SK-N-SH (cell line): ENCODE results near the gene SUGP2. TPM values are rescaled to one million over a fixed set of nuclear protein-coding genes. Genes with fewer than 3 reads are reported as not detected.

Experiments used
- CTCF ChIA-PET: fragments of 300-600, 350-600 bp; formaldehyde crosslinking; extraction: SDS; loops from one replicate; lab custom pipeline; 2021; lab: Yijun Ruan, JAX
- POLR2A ChIA-PET: fragments of 350-600 bp; sonication (Branson Sonifier 250); formaldehyde crosslinking; extraction: SDS; loops from one replicate; lab custom pipeline; 2020; ENCODE audit warnings: antibody characterized with exemption, inconsistent platforms; lab: Yijun Ruan, JAX
- DNase-seq: peaks from one replicate; pipeline ENCODE4 v3.0.0; 2012
- H2AFZ ChIP-seq: fragments of 200-600 bp; sonication (generic); 2 replicates; pipeline ENCODE4 v1.8.1; 2016; ENCODE audit warnings: antibody characterized with exemption, mild to moderate bottlenecking, low read depth
- H3F3A ChIP-seq: fragments of 200-600 bp; sonication (generic); replicated peaks from 2 replicates; pipeline ENCODE3; 2016; ENCODE audit warnings: antibody characterized with exemption, mild to moderate bottlenecking; ENCODE audit not compliant: insufficient read depth
- H3K27ac ChIP-seq, 2 experiments: fragments of 200-500 bp in 1 of 2; fragments of 200-600 bp in 1 of 2; sonication (Bioruptor generic) in 1 of 2; sonication (generic), shearing (Covaris generic) in 1 of 2; 2 replicates each; pipeline versions ENCODE4 v1.5.1 to v1.6.1; 2014 to 2016; ENCODE audit warnings: low read depth in 2 of 2, inconsistent platforms in 1 of 2, low read length in 1 of 2, mild to moderate bottlenecking in 1 of 2, mixed read lengths in 1 of 2
- H3K27me3 ChIP-seq: fragments of 200-600 bp; sonication (generic), shearing (Covaris generic); 2 replicates; pipeline ENCODE4 v1.6.1; 2016; ENCODE audit warnings: mixed run types; ENCODE audit not compliant: insufficient read depth
- H3K36me3 ChIP-seq, 2 experiments: fragments of 200-500 bp in 1 of 2; fragments of 200-600 bp in 1 of 2; sonication (Bioruptor generic) in 1 of 2; sonication (generic) in 1 of 2; replicated peaks in 1 of 2; 2 replicates each; pipeline versions ENCODE3 to v1.5.1; 2014 to 2016; ENCODE audit warnings: low read length in 1 of 2, mild to moderate bottlenecking in 1 of 2; ENCODE audit not compliant: insufficient read depth in 2 of 2, control insufficient read depth in 1 of 2
- H3K4me1 ChIP-seq, 2 experiments: fragments of 200-500 bp in 1 of 2; fragments of 200-600 bp in 1 of 2; sonication (Bioruptor generic) in 1 of 2; sonication (generic), shearing (Covaris generic) in 1 of 2; 2 replicates each; pipeline versions ENCODE4 v1.5.1 to v1.6.1; 2014 to 2016; ENCODE audit warnings: low read depth in 1 of 2, low read length in 1 of 2, mixed run types in 1 of 2; ENCODE audit not compliant: insufficient read depth in 2 of 2, control insufficient read depth in 1 of 2
- H3K4me2 ChIP-seq: fragments of 200-600 bp; sonication (generic), shearing (Covaris generic); 2 replicates; pipeline ENCODE4 v1.6.1; 2017; ENCODE audit warnings: mixed run types
- H3K4me3 ChIP-seq, 2 experiments: fragments of 200-500 bp in 1 of 2; fragments of 200-600 bp in 1 of 2; sonication (Bioruptor generic) in 1 of 2; sonication (generic), shearing (Covaris generic) in 1 of 2; 2 replicates each; pipeline versions ENCODE4 v1.5.1 to v1.8.1; 2014 to 2016; ENCODE audit warnings: low read depth in 2 of 2, inconsistent platforms in 1 of 2, low read length in 1 of 2, mild to moderate bottlenecking in 1 of 2, mixed read lengths in 1 of 2, moderate library complexity in 1 of 2
- H3K79me2 ChIP-seq: fragments of 200-600 bp; sonication (generic); 2 replicates; pipeline ENCODE4 v1.8.1; 2017; ENCODE audit warnings: mild to moderate bottlenecking; ENCODE audit not compliant: insufficient read depth
- H3K9ac ChIP-seq: fragments of 200-600 bp; sonication (generic); 2 replicates; pipeline ENCODE4 v1.6.1; 2017; ENCODE audit warnings: mixed run types
- H3K9me2 ChIP-seq: fragments of 200-600 bp; sonication (generic); 2 replicates; pipeline ENCODE4 v1.6.1; 2017; ENCODE audit warnings: mixed run types
- H3K9me3 ChIP-seq: fragments of 200-600 bp; sonication (generic); 2 replicates; pipeline ENCODE4 v1.6.1; 2017; ENCODE audit warnings: mixed run types, mild to moderate bottlenecking, moderate library complexity
- H4K20me1 ChIP-seq: fragments of 200-600 bp; sonication (generic); 2 replicates; pipeline ENCODE4 v1.6.1; 2017; ENCODE audit warnings: mild to moderate bottlenecking, mixed run types; ENCODE audit not compliant: insufficient read depth
- CTCF ChIP-seq: fragments of 200-600 bp; sonication (generic); IDR thresholded peaks from 2 replicates; pipeline ENCODE4 v1.6.1; 2017; ENCODE audit warnings: antibody characterized with exemption, mild to moderate bottlenecking, moderate library complexity
- ELF1 ChIP-seq: IDR thresholded peaks from 2 replicates; pipeline ENCODE4 v1.4.0; 2012
- EP300 ChIP-seq, 2 experiments: IDR thresholded peaks; 2 replicates each; pipeline versions ENCODE4 v1.4.0 to v1.6.1; 2012; ENCODE audit warnings: borderline replicate concordance in 1 of 2, low read depth in 1 of 2, low read length in 1 of 2
- EZH2phosphoT487 ChIP-seq: fragments of 200-600 bp; sonication (generic); IDR thresholded peaks from 2 replicates; pipeline ENCODE4 v1.6.1; 2017; ENCODE audit warnings: low read depth, mixed run types, mild to moderate bottlenecking, antibody characterized with exemption, moderate library complexity, borderline replicate concordance
- FOSL2 ChIP-seq: IDR thresholded peaks from 2 replicates; pipeline ENCODE4 v1.4.0; 2012; ENCODE audit warnings: low read depth, mild to moderate bottlenecking, moderate library complexity, borderline replicate concordance
- FOXJ3 ChIP-seq: sonication (generic); formaldehyde crosslinking; IDR thresholded peaks from 2 replicates; pipeline ENCODE4 v1.5.1; 2020; ENCODE audit warnings: mild to moderate bottlenecking, missing genetic modification reagents
- FOXM1 ChIP-seq: IDR thresholded peaks from 2 replicates; pipeline ENCODE4 v1.4.0; 2012; ENCODE audit warnings: low read depth, mild to moderate bottlenecking
- GATA2 ChIP-seq: sonication (generic); formaldehyde crosslinking; IDR thresholded peaks from 2 replicates; pipeline ENCODE4 v1.5.0; 2020; ENCODE audit warnings: mild to moderate bottlenecking, missing genetic modification reagents
- JUND ChIP-seq: IDR thresholded peaks from 2 replicates; pipeline ENCODE4 v1.4.0; 2012
- NRF1 ChIP-seq: IDR thresholded peaks from 2 replicates; pipeline ENCODE4 v1.6.1; 2012; ENCODE audit warnings: low read depth, mild to moderate bottlenecking, low read length
- POLR2AphosphoS5 ChIP-seq: IDR thresholded peaks from 2 replicates; pipeline ENCODE4 v1.6.1; 2012; ENCODE audit warnings: low read depth, low read length
- RAD21 ChIP-seq: IDR thresholded peaks from 2 replicates; pipeline ENCODE4 v1.6.1; 2012; ENCODE audit warnings: mild to moderate bottlenecking, low read length
- REST ChIP-seq: IDR thresholded peaks from 2 replicates; pipeline ENCODE4 v1.6.1; 2012; ENCODE audit warnings: mild to moderate bottlenecking, low read depth, low read length, moderate library complexity
- SIN3A ChIP-seq: IDR thresholded peaks from 2 replicates; pipeline ENCODE4 v1.6.1; 2012; ENCODE audit warnings: low read depth, mild to moderate bottlenecking, low read length, moderate library complexity, borderline replicate concordance
- TAF1 ChIP-seq: IDR thresholded peaks from 2 replicates; pipeline ENCODE4 v1.6.1; 2012; ENCODE audit warnings: low read depth, mild to moderate bottlenecking, low read length, moderate library complexity, borderline replicate concordance
- TEAD4 ChIP-seq: IDR thresholded peaks from 2 replicates; pipeline ENCODE4 v1.4.0; 2012; ENCODE audit warnings: mild to moderate bottlenecking, borderline replicate concordance; ENCODE audit not compliant: insufficient read depth
- USF1 ChIP-seq: IDR thresholded peaks from 2 replicates; pipeline ENCODE4 v1.4.0; 2012; ENCODE audit warnings: low read depth, borderline replicate concordance
- YY1 ChIP-seq: IDR thresholded peaks from 2 replicates; pipeline ENCODE4 v1.4.0; 2012; ENCODE audit warnings: low read depth, mild to moderate bottlenecking
- WGBS: methylation state at CpG from one replicate; pipeline ENCODE4 v1.1.6; 2017; ENCODE audit warnings: low lambda C conversion rate; 5-methylcytosine and 5-hydroxymethylcytosine counted together
- polyA plus RNA-seq, 3 experiments: library from polyadenylated mRNA; depleted of rRNA; stranded (reverse); fragments of >200 nt; gene quantifications; 2 replicates each; pipeline ENCODE4 v1.2.3, GENCODE V29; 2012
- TF ChIP-seq, protein P1 (sequence below): fragments of 150-350 bp; IDR thresholded peaks from 2 replicates; pipeline ENCODE4 v1.6.1; 2017; ENCODE audit warnings: antibody characterized with exemption, low read length, low read depth, borderline replicate concordance

SUGP2 gene
- polyA plus RNA-seq, 1 of the 3 experiments (the other 2 are of a cell fraction), result 56.3 TPM

- ChIA-PET CTCF (no interaction called here), POLR2A (no interaction called here)
- DNase-seq, result no peak
- WGBS, result 92% methylated on average over 6 of the region's 6 CpGs
- Histone ChIP-seq H3K79me2 (no peaks in the 10 kb centered on the region), H3K4me2 (no peak overlapping the region), H2AFZ (no peak overlapping the region), H3K27me3 (no peaks in the 10 kb centered on the region), H3K9me2 (no peaks in the 10 kb centered on the region), H3K9me3 (no peaks in the 10 kb centered on the region), H3K4me1 (peaks cover 0 to 7% of the 10 kb centered on the region in 2 experiments; a peak in 1 of 4 replicates), H3K4me3 (no peak overlapping the region), H3K36me3 (no peaks in the 10 kb centered on the region), H3K9ac (no peak overlapping the region), H4K20me1 (no peaks in the 10 kb centered on the region), H3K27ac (no peak overlapping the region), H3F3A (no peaks in the 10 kb centered on the region)
- TF ChIP-seq USF1 (no peak), FOXJ3 (CRISPR knock-in tag) (no peak), EZH2phosphoT487 (no peak), YY1 (no peak), JUND (no peak)
Observed at GRCh38 chr19:19078801-19079200, 45.5 kb upstream of the SUGP2 start.

GRCh38 chr19:19077103-19077502 lies 43.8 kb upstream of the SUGP2 start:
- DNase-seq, result no peak
- Histone ChIP-seq H3K9me2 (no peaks in the 10 kb centered on the region), H3K9ac (no peak overlapping the region), H3K9me3 (no peaks in the 10 kb centered on the region), H3K36me3 (no peaks in the 10 kb centered on the region), H3F3A (no peaks in the 10 kb centered on the region), H3K27ac (no peak overlapping the region), H3K27me3 (no peaks in the 10 kb centered on the region), H3K4me3 (no peak overlapping the region), H3K4me1 (peaks cover 0 to 8% of the 10 kb centered on the region in 2 experiments; a peak in 1 of 4 replicates), H4K20me1 (no peaks in the 10 kb centered on the region), H3K79me2 (no peaks in the 10 kb centered on the region), H2AFZ (no peak overlapping the region), H3K4me2 (no peak overlapping the region)
- 94% methylated on average over 7 of the region's 7 CpGs for WGBS
- TF ChIP-seq POLR2AphosphoS5 (no peak), REST (no peak), CTCF (no peak), TAF1 (no peak), FOSL2 (no peak), RAD21 (no peak), FOXM1 (no peak), ELF1 (no peak), USF1 (no peak), NRF1 (no peak), JUND (no peak), TEAD4 (no peak), EP300 (IDR thresholded peaks at IDR 0.05; ENCODE audit: borderline replicate concordance in 1 of 2, low read depth in 1 of 2, low read length in 1 of 2) (no peak), SIN3A (no peak), GATA2 (CRISPR knock-in tag) (no peak)
- TF ChIP-seq, protein P1, sequence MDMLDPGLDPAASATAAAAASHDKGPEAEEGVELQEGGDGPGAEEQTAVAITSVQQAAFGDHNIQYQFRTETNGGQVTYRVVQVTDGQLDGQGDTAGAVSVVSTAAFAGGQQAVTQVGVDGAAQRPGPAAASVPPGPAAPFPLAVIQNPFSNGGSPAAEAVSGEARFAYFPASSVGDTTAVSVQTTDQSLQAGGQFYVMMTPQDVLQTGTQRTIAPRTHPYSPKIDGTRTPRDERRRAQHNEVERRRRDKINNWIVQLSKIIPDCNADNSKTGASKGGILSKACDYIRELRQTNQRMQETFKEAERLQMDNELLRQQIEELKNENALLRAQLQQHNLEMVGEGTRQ, result no peak
- CTCF ChIA-PET, result interaction anchor here (0.9 to 1.2 kb wide), 2 partner anchors 69 to 98 kb away, joined by 3 read pairs; no protein-coding TSS in a partner anchor
- POLR2A ChIA-PET, result interaction anchor here (0.6 kb wide), 1 partner anchor 8 kb away, joined by 3 read pairs; no protein-coding TSS in a partner anchor
